Brain microvascular endothelial cell (primary cell): ENCODE data around the gene ITGB4.

Source experiments
- DNase-seq: peaks from one replicate; pipeline ENCODE4 v3.0.0-alpha.2; 2020
- H3K27ac ChIP-seq: fragments of 250-450 bp; sonication (Bioruptor Pico); 2 replicates; pipeline ENCODE4 v1.5.1; 2020; ENCODE audit warnings: mild to moderate bottlenecking, moderate library complexity
- H3K27me3 ChIP-seq: fragments of 250-450 bp; sonication (Bioruptor Pico); replicated peaks from 2 replicates; pipeline ENCODE4 v1.5.1; 2020; ENCODE audit warnings: mild to moderate bottlenecking
- H3K36me3 ChIP-seq: fragments of 250-450 bp; sonication (Bioruptor Pico); replicated peaks from 2 replicates; pipeline ENCODE4 v1.5.1; 2020; ENCODE audit warnings: mild to moderate bottlenecking
- H3K4me3 ChIP-seq: 2 replicates; pipeline ENCODE4 v1.5.1; 2011; ENCODE audit warnings: low read depth, mild to moderate bottlenecking, control low read depth, low read length, moderate library complexity
- CTCF ChIP-seq: IDR thresholded peaks from 2 replicates; pipeline ENCODE4 v1.5.1; 2011; ENCODE audit warnings: low read depth, mild to moderate bottlenecking, moderate library complexity, low read length, control low read depth, inconsistent platforms; ENCODE audit errors: missing control alignments
- in situ Hi-C: cut with HindIII; loops from 2 replicates; pipeline ENCODE4 v1.10.0; 2017; ENCODE audit warnings: low sequenced_read_pairs, low pct_ligation_motif_present

Gene ITGB4

DNA sequence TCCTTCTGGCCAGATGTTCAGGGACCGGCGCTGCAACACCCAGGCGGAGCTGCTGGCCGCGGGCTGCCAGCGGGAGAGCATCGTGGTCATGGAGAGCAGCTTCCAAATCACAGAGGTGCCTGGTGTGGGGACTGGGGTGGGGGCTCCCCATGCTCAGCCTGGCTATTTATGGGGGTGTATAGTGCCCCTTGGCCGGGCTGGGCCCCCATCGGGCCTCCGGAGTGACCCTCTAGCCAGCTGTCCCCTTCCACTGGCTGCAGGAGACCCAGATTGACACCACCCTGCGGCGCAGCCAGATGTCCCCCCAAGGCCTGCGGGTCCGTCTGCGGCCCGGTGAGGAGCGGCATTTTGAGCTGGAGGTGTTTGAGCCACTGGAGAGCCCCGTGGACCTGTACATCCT is 6.1 kb downstream of the ITGB4 start:
- no peak for TF ChIP-seq CTCF
- H3K27me3 ChIP-seq = no peaks in the 10 kb centered on the region
- H3K36me3 ChIP-seq = no peaks in the 10 kb centered on the region

DNA sequence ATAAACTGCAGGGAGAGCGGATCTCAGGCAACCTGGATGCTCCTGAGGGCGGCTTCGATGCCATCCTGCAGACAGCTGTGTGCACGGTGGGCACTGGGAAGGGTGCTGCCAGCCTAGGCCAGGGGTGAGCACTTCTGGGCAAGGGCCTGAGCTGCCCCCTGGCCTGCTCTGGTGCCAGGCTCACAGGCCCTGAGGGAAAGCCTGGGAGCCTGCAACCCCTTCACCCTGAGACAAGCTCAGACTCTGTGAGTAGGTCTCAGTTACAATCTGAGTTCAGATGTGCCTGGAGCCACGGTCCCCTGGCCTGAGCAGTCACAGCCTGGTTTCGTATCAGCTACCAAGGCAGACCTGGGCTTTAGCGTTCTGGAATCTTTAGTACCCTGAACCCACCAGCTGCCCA is 8.1 kb downstream of the ITGB4 start:
- no peak overlapping the region for H3K27ac ChIP-seq
- no peaks in the 10 kb centered on the region for H3K27me3 ChIP-seq
- DNase-seq = no peak
- no peak for TF ChIP-seq CTCF
- in situ Hi-C loops = no loop called here
- no peak overlapping the region for H3K4me3 ChIP-seq
- H3K36me3 ChIP-seq = no peaks in the 10 kb centered on the region

More for the DNA sequence above, 6.1 kb downstream of the ITGB4 start:
- no peak overlapping the region for H3K27ac ChIP-seq
- DNase-seq = no peak
- in situ Hi-C loops = no loop called here
- H3K4me3 ChIP-seq = no peak overlapping the region

DNA sequence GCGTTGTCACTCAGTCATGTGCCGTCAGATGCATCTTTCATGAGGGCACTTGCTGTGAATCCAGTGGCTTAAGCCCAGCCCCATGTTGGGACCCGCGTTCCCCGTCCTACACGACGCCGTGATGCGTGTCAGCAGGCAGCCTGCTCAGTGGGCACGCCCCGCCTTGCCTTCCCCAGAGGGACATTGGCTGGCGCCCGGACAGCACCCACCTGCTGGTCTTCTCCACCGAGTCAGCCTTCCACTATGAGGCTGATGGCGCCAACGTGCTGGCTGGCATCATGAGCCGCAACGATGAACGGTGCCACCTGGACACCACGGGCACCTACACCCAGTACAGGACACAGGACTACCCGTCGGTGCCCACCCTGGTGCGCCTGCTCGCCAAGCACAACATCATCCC is 8.8 kb downstream of the ITGB4 start:
- in situ Hi-C loops = no loop called here
- H3K27me3 ChIP-seq = no peaks in the 10 kb centered on the region
- TF ChIP-seq CTCF = no peak

DNA sequence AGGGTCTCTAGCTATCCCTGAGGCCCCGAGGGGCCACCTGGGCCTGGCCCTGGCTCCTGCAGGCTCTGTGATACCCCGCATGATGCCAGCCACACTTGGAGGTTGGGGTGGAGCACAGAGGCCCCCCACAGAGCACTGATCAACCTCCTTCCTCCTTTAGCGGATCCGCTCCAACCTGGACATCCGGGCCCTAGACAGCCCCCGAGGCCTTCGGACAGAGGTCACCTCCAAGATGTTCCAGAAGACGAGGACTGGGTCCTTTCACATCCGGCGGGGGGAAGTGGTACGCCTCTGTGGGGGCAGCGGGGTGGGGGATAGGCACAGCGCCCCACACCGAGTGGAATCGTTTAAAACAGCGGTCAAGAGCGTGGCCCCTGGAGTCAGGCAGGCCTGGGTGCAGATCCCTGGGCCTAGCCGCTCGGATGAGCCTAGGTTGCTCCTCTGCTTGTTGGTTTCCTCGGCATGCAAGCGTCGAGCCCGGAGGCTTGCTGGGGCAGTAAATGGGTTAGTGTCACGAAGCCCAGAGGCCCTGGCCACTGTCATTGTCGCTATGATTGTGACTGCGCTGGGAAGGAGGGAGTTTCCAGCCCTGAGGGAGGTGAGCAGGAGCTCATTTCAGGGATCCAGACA is 9.9 kb downstream of the ITGB4 start:
- Histone ChIP-seq H3K4me3 (no peak overlapping the region), H3K27me3 (no peaks in the 10 kb centered on the region), H3K27ac (no peak overlapping the region), H3K36me3 (no peaks in the 10 kb centered on the region)
- in situ Hi-C loops = no loop called here
- TF ChIP-seq CTCF = no peak
- DNase-seq = no peak

More for the DNA sequence above, 8.8 kb downstream of the ITGB4 start:
- Histone ChIP-seq H3K27ac (no peak overlapping the region), H3K36me3 (no peaks in the 10 kb centered on the region), H3K4me3 (no peak overlapping the region)
- no peak for DNase-seq

GRCh38 chr17:75731716-75732498 is 10.6 kb downstream of the ITGB4 start:
- no peak for TF ChIP-seq CTCF
- in situ Hi-C loops = no loop called here
- DNase-seq = no peak
- H3K27me3 ChIP-seq = no peaks in the 10 kb centered on the region
- H3K27ac ChIP-seq = no peak overlapping the region
- H3K4me3 ChIP-seq = no peak overlapping the region
- H3K36me3 ChIP-seq = no peaks in the 10 kb centered on the region

DNA sequence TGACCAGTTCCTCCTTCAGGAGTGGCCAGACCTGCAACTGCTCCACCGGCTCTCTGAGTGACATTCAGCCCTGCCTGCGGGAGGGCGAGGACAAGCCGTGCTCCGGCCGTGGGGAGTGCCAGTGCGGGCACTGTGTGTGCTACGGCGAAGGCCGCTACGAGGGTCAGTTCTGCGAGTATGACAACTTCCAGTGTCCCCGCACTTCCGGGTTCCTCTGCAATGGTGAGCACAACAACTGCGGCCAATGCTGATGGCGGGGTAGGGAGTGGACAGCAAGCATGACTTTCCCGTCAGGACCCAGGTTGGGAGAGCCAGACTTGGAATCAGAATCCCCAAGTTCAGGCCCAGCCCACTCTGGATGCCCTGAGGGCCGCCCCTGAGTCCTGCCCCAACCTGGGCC is 12.2 kb downstream of the ITGB4 start:
- in situ Hi-C loops = no loop called here

More for the DNA sequence above, 12.2 kb downstream of the ITGB4 start:
- no peak for TF ChIP-seq CTCF
- H3K36me3 ChIP-seq = no peaks in the 10 kb centered on the region
- no peak overlapping the region for H3K4me3 ChIP-seq
- DNase-seq = no peak
- H3K27me3 ChIP-seq = no peaks in the 10 kb centered on the region
- no peak overlapping the region for H3K27ac ChIP-seq
